ENCODE results near the gene MLYCD. TPM values are rescaled to one million over a fixed set of nuclear protein-coding genes. Genes with fewer than 3 reads are reported as not detected.

The MLYCD gene
- polyA plus RNA-seq, 3 donors: 4.1 to 5.6 (median 4.3) TPM

GRCh38 chr16:83917152-83918120 is 18.5 kb downstream of the MLYCD start:
- WGBS, 3 donors: 87 to 97% (median 97%) methylated on average over 51 of the region's 51 CpGs
- no peak overlapping the region for H3K27ac ChIP-seq (ENCODE audit: low read depth, low read length)

GRCh38 chr16:83920894-83921491 is 22.1 kb downstream of the MLYCD start:
- H3K27ac ChIP-seq (ENCODE audit: low read depth, low read length): no peak overlapping the region
- WGBS, 3 donors: 95 to 99% (median 95%) methylated on average over 2 of the region's 2 CpGs

- 89 to 90% (median 89%) methylated on average over 29 to 31 of the region's 31 CpGs for WGBS, 3 donors
- H3K27ac ChIP-seq (ENCODE audit: low read depth, low read length): no peak overlapping the region
Measured at GRCh38 chr16:83923581-83924365, 24.9 kb downstream of the MLYCD start.

- 82 to 91% (median 88%) methylated on average over 13 of the region's 13 CpGs for WGBS, 3 donors
- no peak overlapping the region for H3K27ac ChIP-seq (ENCODE audit: low read depth, low read length)
Measured at GRCh38 chr16:83924686-83925085, 25.8 kb downstream of the MLYCD start.

- 88 to 89% (median 89%) methylated on average over 12 of the region's 12 CpGs for WGBS, 3 donors
- no peak overlapping the region for H3K27ac ChIP-seq (ENCODE audit: low read depth, low read length)
Measured at GRCh38 chr16:83925095-83925905, 26.4 kb downstream of the MLYCD start.

GRCh38 chr16:83925957-83926725 is 27.2 kb downstream of the MLYCD start:
- WGBS, 3 donors: 54 to 62% (median 55%) methylated on average over 27 of the region's 27 CpGs
- no peak overlapping the region for H3K27ac ChIP-seq (ENCODE audit: low read depth, low read length)

- WGBS, 3 donors: 21 to 27% (median 22%) methylated on average over 35 of the region's 35 CpGs
- no peak overlapping the region for H3K27ac ChIP-seq (ENCODE audit: low read depth, low read length)
Measured at GRCh38 chr16:83926726-83927397, 27.9 kb downstream of the MLYCD start.

GRCh38 chr16:83928341-83929055 is 29.6 kb downstream of the MLYCD start:
- WGBS, 3 donors: 84 to 87% (median 85%) methylated on average over 16 of the region's 16 CpGs
- no peak overlapping the region for H3K27ac ChIP-seq (ENCODE audit: low read depth, low read length)

- 77 to 81% (median 81%) methylated on average over 17 of the region's 17 CpGs for WGBS, 3 donors
- H3K27ac ChIP-seq (ENCODE audit: low read depth, low read length): no peak overlapping the region
Measured at GRCh38 chr16:83929811-83930555, 31.1 kb downstream of the MLYCD start.

GRCh38 chr16:83930730-83931500 is 32.0 kb downstream of the MLYCD start:
- WGBS, 3 donors: 80 to 85% (median 84%) methylated on average over 22 of the region's 22 CpGs
- no peak overlapping the region for H3K27ac ChIP-seq (ENCODE audit: low read depth, low read length)

- no peak overlapping the region for H3K27ac ChIP-seq (ENCODE audit: low read depth, low read length)
- 87 to 91% (median 90%) methylated on average over 17 of the region's 17 CpGs for WGBS, 3 donors
Measured at GRCh38 chr16:83931556-83931955, 32.6 kb downstream of the MLYCD start.

GRCh38 chr16:83932304-83932703 is 33.4 kb downstream of the MLYCD start:
- WGBS, 3 donors: 90 to 93% (median 92%) methylated on average over 9 to 11 of the region's 11 CpGs
- no peak overlapping the region for H3K27ac ChIP-seq (ENCODE audit: low read depth, low read length)

GRCh38 chr16:83932955-83933673 is 34.2 kb downstream of the MLYCD start:
- 81 to 85% (median 84%) methylated on average over 25 of the region's 25 CpGs for WGBS, 3 donors
- no peak overlapping the region for H3K27ac ChIP-seq (ENCODE audit: low read depth, low read length)

GRCh38 chr16:83933885-83934683 is 35.2 kb downstream of the MLYCD start:
- WGBS, 3 donors: 69 to 92% (median 72%) methylated on average over 28 of the region's 28 CpGs
- H3K27ac ChIP-seq (ENCODE audit: low read depth, low read length): no peak overlapping the region

Measured in adipose tissue (tissue), 3 donors.